ENCODE data around the gene THOC5. TPM values are rescaled to one million over a fixed set of nuclear protein-coding genes. Genes with fewer than 3 reads are reported as not detected.
"Not testable (repeated sequence)": the region's sequence is repeated elsewhere in the genome, so short reads cannot be mapped to it uniquely, and the experiment has no call there.

THOC5 gene
- total RNA-seq, 1 donor from 2014 or later = 73.2 TPM

DNA sequence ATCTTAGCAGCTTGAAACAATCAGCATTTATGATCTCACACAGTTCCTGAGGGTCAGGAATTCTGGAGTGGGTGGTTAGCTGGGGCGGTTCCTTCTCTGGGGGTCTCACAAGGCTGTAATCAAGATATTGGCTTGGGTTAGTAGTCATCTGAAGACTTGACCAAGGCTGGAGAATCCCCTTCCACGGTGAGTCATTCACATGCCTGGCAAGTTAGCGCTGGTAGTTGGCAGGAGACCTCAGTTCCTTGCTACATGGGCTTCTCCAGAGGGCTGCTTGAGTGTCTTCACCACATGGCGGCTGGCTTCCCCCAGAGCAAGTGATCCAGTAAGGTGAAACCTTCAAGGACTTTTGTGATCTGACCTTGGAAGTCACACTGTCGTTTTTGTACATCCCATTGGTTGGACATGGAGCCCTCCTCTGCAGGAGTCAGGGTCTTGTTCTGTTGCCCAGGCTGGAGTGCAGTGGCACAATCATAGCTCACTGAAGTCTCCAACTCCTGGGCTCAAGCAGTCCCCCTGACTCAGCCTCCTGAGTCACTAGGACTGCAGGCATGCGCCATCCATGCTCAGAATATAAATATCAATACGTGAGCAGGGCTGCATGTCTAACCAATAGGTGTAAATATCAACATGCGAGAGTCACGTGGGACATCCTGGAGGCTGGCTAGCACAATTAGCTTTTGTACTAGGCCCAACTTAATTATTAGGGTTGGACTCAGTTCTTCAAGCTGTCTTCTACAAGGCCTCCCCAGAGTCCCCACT lies 34.6 kb upstream of the THOC5 start:
- TF ChIP-seq, protein P1, sequence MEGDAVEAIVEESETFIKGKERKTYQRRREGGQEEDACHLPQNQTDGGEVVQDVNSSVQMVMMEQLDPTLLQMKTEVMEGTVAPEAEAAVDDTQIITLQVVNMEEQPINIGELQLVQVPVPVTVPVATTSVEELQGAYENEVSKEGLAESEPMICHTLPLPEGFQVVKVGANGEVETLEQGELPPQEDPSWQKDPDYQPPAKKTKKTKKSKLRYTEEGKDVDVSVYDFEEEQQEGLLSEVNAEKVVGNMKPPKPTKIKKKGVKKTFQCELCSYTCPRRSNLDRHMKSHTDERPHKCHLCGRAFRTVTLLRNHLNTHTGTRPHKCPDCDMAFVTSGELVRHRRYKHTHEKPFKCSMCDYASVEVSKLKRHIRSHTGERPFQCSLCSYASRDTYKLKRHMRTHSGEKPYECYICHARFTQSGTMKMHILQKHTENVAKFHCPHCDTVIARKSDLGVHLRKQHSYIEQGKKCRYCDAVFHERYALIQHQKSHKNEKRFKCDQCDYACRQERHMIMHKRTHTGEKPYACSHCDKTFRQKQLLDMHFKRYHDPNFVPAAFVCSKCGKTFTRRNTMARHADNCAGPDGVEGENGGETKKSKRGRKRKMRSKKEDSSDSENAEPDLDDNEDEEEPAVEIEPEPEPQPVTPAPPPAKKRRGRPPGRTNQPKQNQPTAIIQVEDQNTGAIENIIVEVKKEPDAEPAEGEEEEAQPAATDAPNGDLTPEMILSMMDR (conservative IDR thresholded peaks at IDR 0.05) = no peak
- Mint-ChIP-seq H3K27ac (ENCODE audit: unreplicated experiment) (no peak overlapping the region), H3K27me3 (ENCODE audit: low read depth) (no peaks in the 10 kb centered on the region), H3K9me3 (no peaks in the 10 kb centered on the region), H3K4me1 (peaks cover 4% of the 10 kb centered on the region), H3K4me3 (peak overlapping the region; percentile 22), H3K36me3 (ENCODE audit: low read depth) (no peaks in the 10 kb centered on the region)
- DNase-seq (ENCODE audit: low read depth, low spot score) = no peak

GRCh38 chr22:29586193-29586705 lies 32.7 kb upstream of the THOC5 start:
- peaks cover 12% of the 10 kb centered on the region for H3K4me1 Mint-ChIP-seq

DNA sequence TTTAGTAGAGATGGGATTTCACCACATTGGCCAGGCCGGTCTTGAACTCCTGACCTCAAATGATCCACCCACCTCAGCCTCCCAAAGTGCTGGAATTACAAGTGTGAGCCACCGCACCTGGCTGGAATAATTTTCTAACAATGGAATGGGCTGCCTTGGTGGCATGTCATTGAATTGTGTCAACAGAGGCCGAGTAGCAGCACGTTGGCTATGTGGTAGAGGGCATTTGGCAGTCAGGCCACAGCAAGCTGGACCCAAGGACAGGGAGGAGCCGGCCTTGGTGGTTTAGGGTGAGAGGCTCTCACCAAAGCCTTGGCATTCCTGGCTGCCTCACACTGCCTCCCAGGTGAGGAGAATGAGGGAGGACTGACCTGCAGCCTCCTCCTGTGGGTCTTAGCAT lies 31.4 kb upstream of the THOC5 start:
- Mint-ChIP-seq H3K4me1 (peaks cover 17% of the 10 kb centered on the region), H3K27ac (ENCODE audit: unreplicated experiment) (no peak overlapping the region), H3K4me3 (no peak overlapping the region), H3K36me3 (ENCODE audit: low read depth) (peaks cover under 1% of the 10 kb centered on the region), H3K9me3 (no peaks in the 10 kb centered on the region), H3K27me3 (ENCODE audit: low read depth) (no peaks in the 10 kb centered on the region)
- no peak for DNase-seq (ENCODE audit: low read depth, low spot score)
- TF ChIP-seq, protein P1 (conservative IDR thresholded peaks at IDR 0.05) = no peak

More at GRCh38 chr22:29586193-29586705, 32.7 kb upstream of the THOC5 start:
- not testable (repeated sequence) for H3K27me3 Mint-ChIP-seq (ENCODE audit: low read depth); H3K9me3 Mint-ChIP-seq; H3K4me3 Mint-ChIP-seq; H3K36me3 Mint-ChIP-seq (ENCODE audit: low read depth); H3K27ac Mint-ChIP-seq (ENCODE audit: unreplicated experiment); DNase-seq (ENCODE audit: low read depth, low spot score)

GRCh38 chr22:29581799-29582198 lies 28.2 kb upstream of the THOC5 start:
- no peak for DNase-seq (ENCODE audit: low read depth, low spot score)
- Mint-ChIP-seq H3K9me3 (no peaks in the 10 kb centered on the region), H3K4me3 (peak overlapping the region; percentile 98), H3K36me3 (ENCODE audit: low read depth) (peaks cover 2% of the 10 kb centered on the region), H3K4me1 (peaks cover 20% of the 10 kb centered on the region), H3K27ac (ENCODE audit: unreplicated experiment) (no peak overlapping the region), H3K27me3 (ENCODE audit: low read depth) (no peaks in the 10 kb centered on the region)
- TF ChIP-seq, protein P1 (conservative IDR thresholded peaks at IDR 0.05) = no peak

- Mint-ChIP-seq H3K4me1 (peaks cover 20% of the 10 kb centered on the region), H3K4me3 (peak overlapping the region; percentile 98), H3K27me3 (ENCODE audit: low read depth) (no peaks in the 10 kb centered on the region), H3K36me3 (ENCODE audit: low read depth) (peaks cover 2% of the 10 kb centered on the region), H3K9me3 (no peaks in the 10 kb centered on the region), H3K27ac (ENCODE audit: unreplicated experiment) (peak overlapping the region; percentile 99)
- no peak for DNase-seq (ENCODE audit: low read depth, low spot score)
- TF ChIP-seq, protein P1 (conservative IDR thresholded peaks at IDR 0.05) = no peak
Observed at GRCh38 chr22:29580200-29580810, 26.7 kb upstream of the THOC5 start.
